HTR-8/SVneo (cell line): ENCODE data around the gene NUP107.
"Not testable (repeated sequence)": the region's sequence is repeated elsewhere in the genome, so short reads cannot be mapped to it uniquely, and the experiment has no call there.

Source experiments
- DNase-seq: peaks from one replicate; pipeline ENCODE4 v3.0.0; 2011; ENCODE audit warnings: low spot score, mixed read lengths; ENCODE audit not compliant: insufficient read length
- FAIRE-seq: peaks from 2 replicates; lab custom pipeline; 2011; peaks lifted over from hg19 to GRCh38; lab: Jason Lieb, UNC

NUP107 gene

DNA sequence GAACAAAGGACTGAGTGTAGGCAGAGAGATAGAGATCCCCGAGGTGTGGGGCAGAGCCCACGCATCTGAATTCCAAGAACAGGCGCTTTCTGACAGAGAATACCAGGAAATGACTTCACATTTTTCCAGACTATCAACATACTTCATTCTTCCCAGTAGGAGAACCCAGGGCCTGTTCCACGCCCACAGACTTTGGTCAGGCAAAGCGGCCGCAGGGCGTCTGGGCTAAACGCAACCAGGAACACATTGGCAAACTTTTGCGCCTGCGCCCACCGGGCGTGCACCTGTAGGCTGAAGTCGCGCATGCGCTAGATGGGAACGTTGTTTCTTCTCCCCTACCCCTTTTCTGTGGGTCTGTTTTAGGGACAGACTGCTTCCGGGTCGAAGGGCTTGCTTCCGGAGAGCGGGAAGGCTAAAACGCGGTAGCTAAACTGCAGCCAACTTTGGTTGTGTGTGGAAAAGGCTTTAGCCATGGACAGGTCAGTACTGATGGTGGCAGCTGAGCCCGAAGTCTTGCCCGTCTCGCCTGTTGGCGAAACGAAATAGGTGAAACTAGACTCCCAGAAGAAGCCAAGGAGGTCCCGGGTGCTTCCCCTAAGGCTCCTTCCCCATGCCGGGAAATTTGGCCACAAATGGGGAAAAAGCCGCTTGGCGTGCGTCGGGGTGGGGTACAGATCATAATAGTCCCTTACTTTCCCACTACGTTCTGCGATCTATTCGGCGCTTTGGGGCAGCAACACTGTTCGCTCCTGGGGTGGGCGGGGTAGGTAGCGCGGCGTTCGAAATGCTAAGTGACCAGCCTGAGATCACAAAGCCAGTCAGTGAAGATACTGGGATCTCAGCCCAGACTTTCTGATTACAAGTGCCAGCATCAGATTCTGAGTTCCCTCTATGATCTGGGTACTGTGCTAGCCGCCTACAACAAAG, at the start of gene NUP107:
Gene NUP107 (plus strand): TSS at position 384 of the 927 bp plus-strand sequence. CDS start 88 bp downstream, at position 472.
- FAIRE-seq (peak; percentile 86), DNase-seq (peak; percentile 98)

DNA sequence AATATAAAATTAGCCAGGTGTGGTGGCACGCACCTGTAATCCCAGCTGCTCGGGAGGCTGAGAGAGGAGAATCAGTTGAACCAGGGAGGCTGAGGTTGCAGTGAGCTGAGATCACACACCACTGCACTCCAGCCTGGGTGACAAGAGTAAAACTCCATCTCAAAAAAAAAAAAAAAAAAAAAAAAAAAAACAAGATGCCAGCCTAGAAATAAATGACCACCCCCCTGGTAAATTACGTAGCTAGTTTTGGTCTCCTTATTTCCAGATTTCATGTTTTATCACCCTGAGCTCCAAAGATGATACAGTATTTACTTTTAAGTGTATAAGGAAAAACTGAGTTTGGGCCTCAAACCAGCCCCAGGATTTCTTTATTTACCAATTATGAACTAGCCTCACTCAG, 49.3 kb upstream of the NUP107 start:
- not testable (repeated sequence) for DNase-seq, FAIRE-seq

DNA sequence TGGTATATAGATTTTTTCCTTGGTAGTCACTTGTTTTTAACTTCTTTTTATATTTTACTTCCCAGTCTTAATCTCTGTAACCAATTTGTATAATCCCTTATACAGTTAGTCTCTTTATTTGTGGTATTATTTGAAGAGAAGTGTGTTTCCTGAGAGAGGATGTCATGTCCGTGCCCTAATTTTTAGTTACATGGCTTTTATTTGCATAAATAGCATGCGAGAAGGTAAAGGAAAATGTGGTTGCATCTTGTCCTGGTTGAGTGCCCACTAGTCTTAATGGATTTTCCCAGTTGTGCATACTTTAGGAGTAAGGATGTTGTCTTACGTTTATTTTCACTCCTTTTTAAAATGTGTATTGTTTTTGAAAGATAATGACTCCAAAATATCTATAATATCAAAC, 48.6 kb upstream of the NUP107 start:
- FAIRE-seq: no peak
- no peak for DNase-seq

DNA sequence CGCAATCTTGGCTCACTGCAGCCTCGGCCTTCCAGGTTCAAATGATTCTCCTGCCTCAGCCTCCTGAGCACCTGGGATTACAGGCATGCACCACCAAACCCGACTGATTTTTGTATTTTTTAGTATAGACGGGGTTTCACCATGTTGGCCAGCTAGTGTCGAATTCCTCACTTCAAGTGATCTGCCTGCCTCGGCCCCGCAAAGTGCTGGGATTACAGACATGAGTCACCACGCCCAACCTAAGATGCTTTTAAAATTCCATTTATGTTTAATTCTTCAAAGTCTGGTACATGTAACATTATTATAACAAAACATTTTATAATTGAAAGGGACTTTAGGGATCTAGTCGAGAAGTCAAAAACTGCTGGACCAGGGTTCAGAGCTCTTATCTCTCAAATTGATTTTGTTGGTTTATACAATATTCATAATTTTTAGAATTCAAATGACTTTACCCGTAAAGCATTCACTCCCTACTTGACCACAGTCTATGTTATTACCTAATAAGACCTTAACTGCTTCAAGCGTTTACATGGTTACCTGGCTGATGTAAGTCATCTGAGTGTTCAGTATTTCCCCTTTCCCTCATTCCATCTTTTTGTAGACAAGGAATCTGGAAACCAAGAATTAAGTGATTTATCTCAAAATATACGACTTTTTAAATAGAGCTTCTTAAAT, 47.9 kb upstream of the NUP107 start:
- DNase-seq (no peak), FAIRE-seq (no peak)

DNA sequence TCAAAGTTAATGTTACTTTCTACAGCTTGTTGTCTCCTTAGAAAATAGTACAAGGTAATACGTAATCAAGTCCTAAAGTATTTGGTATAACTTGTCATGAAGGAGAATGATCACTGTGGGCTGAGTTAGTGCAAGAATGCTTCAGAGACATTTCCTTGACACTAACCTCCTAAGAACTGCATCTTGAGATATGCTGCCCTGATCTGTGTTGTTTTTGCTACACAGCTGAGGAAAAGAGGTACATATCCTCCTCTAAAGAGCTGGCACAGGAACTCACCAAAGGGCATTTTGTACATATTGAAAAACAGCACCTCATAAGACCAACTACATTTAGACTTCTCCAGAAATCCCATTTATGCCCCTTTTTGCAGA, 47.4 kb upstream of the NUP107 start:
- no peak for FAIRE-seq

DNA sequence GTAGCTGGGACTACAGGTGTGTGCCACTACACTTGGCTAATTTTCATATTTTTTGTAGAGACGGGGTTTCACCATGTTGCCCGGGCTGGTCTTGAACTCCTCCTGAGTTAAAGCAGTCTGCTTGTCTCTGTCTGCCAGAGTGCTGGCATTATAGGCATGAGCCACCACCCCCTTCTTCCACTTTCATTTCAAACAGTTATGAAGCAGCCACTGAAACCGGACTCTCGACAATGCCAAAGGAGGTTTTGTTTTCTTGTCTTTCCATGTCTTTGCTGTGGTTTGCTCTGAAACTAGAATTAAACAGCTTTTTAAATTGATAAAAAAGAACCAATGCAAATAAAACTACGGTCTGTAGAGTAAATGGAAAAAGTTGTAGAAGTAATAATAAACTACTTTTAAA, 45.6 kb upstream of the NUP107 start:
- FAIRE-seq: no peak

More for the DNA sequence above, 47.4 kb upstream of the NUP107 start:
- DNase-seq: no peak

DNA sequence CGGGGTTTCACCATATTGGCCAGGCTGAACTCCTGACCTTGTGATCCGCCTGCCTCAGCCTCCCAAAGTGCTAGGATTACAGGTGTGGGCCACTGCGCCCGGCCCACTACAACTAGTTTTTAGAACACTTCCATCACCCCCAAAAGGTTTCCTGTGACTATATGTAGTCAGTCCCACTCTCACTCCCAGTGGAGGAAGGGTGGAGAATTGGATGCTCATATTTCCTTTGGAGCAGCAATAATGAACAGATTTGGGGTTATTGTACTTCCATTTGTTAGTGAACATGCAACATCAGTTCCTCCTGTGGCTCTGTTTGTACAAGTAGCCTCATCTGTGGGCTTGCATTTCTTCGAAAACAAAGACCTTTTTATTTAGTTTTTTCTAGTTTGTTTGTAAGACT, 40.3 kb upstream of the NUP107 start:
- DNase-seq (no peak), FAIRE-seq (no peak)

More for the DNA sequence above, 45.6 kb upstream of the NUP107 start:
- no peak for DNase-seq

DNA sequence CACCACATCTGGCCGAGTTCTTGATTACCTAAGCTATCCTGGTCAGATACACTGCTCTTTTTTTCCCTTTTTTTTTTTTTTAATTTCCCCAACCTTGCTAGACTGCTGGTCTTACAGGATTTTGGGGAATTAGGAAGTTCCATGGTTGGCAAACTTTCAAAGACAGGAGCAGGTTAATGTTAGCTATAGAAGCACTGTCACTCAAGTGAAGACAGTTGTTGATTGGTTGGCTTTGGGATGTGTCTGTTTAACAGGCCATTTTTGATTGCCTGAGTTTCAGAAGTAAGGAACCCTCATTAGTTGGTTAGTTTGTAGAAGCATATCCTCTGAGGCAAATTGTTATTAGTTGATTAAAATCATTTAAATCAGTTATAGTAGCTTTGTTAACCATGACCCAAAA, 39.3 kb upstream of the NUP107 start:
- DNase-seq: no peak
- no peak for FAIRE-seq

DNA sequence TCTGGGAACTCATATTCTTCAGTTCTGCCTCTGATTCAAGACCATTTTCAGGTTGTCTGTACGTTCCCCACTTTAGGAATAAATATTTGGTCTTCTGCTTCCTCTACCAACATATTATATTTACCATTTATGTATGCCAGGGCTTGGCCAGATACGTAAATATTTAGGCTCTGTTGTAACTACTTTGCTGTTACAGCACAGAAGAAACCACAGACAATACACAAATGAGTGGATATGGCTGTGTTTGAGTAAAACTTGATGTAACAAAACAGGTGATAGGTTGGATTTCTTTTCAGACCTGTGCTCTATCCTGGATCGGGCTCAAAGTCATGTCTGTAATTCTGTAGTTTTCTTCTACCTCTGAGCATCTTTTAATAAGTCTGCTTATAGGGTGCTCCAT, 38.6 kb upstream of the NUP107 start:
- no peak for DNase-seq

DNA sequence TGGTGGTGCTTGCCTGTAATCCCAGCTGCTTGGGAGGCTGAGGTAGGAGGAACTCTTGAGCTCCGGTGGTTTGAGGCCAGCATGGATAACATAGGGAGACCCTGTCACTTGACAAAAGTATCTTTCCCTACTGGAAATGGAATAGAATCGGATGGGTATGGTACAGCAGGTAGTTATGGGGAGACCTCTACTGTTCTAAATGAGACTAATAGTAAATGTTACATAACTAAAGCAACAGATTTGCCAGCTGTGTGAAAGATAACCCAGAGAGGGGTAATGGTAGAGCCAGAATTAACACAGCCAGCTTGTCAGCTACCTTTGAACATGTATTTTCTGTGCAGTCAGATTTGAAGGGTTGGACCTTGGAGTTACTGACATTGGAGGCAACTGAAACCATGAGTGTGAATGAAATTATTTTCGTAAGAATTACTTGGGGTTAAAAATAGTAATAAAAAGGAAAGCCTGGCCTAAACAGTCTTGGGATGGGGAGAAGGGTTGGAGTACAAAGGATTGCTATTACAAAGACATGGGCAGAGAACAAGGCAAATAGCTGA, 21.7 kb upstream of the NUP107 start:
- FAIRE-seq: no peak
- DNase-seq: no peak

More for the DNA sequence above, 38.6 kb upstream of the NUP107 start:
- no peak for FAIRE-seq

DNA sequence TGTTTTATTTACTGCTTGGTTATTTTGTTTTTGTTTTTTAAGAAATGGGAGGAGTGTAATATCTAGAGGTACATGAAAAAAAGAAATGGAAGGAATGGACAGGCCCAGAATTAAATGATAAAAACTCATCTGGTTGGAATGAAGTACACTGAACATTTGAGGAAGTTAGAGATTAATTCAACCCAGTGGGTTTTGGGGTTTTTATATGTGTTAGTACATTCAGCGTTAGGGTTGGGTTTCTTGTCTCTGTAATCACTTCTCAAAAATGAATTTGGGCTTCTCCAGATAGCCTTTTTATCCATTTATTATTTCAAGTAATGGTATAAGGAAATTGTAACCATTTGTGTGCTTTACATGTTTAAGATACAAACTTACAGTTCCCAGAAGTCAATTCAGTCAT, 19.5 kb upstream of the NUP107 start:
- no peak for DNase-seq
- no peak for FAIRE-seq

DNA sequence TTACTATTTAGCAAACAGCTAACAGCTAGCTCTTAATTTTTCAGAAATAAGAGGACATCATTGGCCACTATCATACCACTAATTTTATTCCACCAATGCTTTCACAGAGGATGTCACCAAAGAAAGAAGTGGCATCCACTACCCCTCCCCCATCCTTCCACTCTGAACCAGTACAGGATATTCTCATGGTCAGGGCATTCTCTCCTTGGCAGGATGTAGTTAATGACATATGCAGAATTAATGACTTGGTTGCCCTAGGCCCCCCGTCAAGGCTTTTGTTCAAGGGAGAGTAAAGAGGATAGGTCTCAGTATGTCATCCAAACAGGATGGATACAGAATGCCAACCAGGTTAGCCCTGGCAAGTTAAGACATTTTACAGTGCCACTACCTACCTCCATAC, 18.9 kb upstream of the NUP107 start:
- DNase-seq (no peak), FAIRE-seq (no peak)

DNA sequence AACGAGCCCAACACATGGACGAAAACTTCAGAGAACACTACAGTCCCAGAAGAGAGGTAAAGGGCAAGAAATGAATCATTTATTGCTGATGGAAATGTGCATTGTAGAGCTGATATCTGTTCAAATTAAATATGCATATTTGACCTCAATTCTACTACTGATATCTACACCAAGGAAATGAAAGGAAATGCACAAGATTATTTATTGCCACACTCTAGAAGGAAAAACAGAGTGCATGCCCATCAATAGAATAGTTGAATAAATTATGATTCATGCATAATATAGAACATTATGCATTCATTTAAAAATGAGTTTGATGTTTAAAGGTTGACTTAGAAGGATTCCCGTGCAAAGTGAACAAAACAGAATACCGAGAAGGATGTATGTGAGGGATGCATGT, 15.6 kb upstream of the NUP107 start:
- DNase-seq: no peak
- FAIRE-seq: no peak

DNA sequence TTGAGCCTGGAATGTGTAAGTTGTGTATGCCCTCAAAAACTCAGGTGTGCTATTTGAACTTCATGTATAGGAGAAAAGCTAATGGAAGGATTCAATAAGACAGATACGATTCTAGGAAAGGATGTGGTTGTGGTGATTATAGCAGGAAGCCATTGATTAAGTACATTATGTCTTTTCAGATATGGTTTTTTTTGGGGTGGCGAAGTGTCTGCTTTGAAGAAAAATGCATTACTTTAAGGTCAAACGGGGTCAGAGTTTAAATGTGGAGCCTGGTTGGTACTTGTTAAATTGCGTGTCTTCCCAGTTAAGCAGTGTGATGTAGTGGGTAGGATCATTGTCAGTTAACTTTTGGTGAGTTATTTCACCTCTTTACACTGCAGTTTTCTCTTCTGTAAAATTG, 13.0 kb upstream of the NUP107 start:
- no peak for DNase-seq
- FAIRE-seq: no peak

DNA sequence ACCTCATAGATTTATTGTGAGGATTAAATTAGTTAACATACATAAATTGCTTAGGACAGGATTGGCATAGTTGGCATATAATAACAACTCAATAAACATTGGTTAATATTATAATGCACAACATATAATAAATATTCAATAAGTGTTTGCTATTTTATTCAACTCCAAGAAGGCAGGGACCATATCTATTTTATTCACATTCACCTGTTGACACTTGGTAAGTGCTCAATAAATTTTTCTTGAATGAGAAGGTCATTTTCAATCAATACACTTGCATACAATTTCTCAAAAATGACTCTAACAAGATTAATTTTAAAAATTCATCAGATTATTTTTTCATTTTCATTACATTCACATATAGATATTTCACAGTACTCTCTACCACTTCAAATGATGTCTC, 12.4 kb upstream of the NUP107 start:
- no peak for DNase-seq
- no peak for FAIRE-seq

DNA sequence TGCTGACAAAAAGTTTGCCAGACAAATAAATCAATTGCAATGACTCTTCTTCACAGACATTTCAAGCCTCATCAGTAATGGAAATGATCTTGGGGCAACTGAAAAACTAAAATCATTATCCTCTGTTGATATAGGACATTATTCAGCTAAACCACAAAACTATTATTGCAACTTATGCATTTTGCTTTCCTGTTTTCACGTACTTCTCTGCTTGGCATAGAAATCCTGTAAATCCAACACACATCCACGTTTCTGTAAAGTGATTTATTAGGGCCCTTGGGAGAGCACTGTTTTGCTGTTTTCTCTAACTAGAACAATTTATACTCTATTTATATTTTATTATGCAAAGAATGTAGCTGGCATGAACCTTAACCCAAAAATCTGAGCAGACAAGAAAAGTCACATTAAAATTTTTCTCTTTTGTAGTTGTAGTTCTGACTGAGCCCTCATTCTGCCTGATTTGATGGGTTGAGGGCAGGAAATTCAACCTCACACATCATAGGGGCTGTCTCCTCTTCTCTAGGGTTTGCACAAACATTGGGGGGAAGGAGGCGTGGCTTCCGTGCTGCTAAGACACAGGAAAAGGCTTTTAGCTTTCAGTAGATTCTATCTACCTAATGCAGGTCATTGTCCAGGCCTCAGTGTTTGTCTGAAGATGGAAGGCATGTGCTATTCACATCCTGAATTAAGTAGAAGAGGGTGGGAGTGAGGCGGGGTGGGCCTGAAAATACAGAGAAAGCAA, 11.5 kb upstream of the NUP107 start:
- no peak for FAIRE-seq
- DNase-seq: no peak

DNA sequence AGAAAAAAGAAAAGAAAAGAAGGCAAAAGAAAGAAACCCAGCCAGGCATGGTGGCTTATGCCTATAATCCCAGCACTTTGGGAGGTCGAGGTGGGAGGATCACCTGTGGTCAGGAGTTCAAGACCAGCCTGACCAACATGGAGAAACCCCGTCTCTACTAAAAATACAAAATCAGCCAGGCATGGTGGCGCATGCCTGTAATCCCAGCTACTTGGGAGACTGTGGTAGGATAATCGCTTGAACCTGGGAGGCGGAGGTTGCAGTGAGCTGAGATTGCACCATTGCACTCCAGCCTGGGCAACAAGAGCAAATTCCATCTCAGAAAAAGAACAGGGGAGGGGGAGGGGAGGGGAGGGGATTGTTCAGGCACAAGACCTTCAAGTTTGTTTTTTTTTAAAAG, 9.9 kb upstream of the NUP107 start:
- FAIRE-seq: not testable (repeated sequence)

DNA sequence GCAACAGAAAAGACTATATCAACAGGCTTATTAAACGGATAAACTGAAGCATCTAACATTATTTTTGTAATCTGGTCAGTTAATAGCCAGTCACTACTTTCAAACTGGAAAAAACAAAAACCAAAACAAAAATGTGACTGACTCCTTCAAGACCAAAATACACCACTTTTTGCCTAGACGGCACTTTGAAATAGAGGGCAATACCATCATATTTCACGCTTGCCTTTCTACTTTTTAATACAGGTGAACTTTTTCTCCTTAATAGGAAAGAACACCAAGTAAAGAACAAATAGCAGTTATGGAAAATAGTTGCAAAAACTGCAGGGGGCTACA, 550 bp upstream of the NUP107 start:
- FAIRE-seq: no peak

More for the DNA sequence above, 9.9 kb upstream of the NUP107 start:
- not testable (repeated sequence) for DNase-seq

DNA sequence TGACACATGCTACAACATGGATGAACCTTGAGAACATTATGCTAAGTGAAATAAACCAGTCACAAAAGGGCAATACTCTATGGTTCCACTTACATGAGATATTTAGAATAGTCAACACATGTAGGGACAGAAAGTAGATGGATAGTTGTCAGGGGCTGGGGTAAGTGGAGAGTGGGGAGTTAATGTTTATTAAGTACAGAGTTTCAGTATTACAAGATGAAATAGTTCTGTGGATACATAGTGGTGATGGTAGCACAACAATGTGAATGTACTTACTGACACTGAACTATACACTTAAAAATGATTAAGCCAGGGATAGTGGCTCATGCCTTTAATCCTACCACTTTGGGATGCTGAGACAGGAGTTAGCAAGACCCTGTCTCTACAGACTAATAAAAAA, 8.7 kb downstream of the NUP107 start:
- FAIRE-seq (no peak), DNase-seq (no peak)

More for the DNA sequence above, 550 bp upstream of the NUP107 start:
- no peak for DNase-seq

DNA sequence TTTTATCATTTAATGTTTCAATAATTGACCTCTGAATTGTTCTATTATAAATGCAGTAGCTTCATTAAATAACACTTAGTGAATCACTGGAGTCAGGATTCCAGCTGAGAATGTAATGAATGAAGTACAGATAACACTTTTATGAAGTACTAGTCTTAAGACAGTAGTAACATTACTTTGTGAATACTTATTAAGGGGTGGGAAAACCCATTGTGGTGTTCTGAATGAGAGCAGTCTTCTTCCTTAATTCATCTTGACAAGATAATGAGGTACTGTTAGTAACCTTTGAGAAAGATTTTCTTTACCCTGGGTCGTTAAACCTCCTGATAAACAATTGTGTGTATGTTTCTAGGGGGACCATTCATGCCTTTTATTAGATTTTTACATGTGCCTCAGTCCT, 12.7 kb downstream of the NUP107 start:
- no peak for FAIRE-seq

DNA sequence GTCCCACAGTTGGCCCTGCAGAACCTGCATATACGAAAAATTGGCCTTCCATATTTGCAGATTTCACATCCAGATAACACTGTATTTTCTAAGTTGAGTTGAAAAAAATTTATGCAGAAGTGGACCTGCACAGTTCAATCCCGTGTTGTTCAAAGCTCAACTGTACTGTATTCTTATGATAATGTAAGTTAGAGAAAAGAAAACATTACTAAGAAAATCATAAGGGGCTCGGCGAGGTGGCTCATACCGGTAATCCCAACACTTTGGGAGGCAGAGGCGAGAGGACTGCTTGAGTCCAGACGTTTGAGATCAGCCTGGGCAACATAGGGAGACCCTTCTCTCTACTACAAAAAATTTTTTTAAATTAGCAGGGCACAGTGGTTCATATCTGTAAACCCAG, 41.0 kb downstream of the NUP107 start:
- FAIRE-seq (no peak), DNase-seq (no peak)

More for the DNA sequence above, 12.7 kb downstream of the NUP107 start:
- no peak for DNase-seq
